HG03521 (cell line): ENCODE measurements around the gene KEAP1.

ENCODE experiments used
- ATAC-seq: cut with Tn5 transposase; IDR thresholded peaks from one replicate; pipeline ENCODE4 v1.9.1; 2021; ENCODE audit warnings: mild to moderate bottlenecking, moderate library complexity; ENCODE audit not compliant: unreplicated experiment

Gene KEAP1

DNA sequence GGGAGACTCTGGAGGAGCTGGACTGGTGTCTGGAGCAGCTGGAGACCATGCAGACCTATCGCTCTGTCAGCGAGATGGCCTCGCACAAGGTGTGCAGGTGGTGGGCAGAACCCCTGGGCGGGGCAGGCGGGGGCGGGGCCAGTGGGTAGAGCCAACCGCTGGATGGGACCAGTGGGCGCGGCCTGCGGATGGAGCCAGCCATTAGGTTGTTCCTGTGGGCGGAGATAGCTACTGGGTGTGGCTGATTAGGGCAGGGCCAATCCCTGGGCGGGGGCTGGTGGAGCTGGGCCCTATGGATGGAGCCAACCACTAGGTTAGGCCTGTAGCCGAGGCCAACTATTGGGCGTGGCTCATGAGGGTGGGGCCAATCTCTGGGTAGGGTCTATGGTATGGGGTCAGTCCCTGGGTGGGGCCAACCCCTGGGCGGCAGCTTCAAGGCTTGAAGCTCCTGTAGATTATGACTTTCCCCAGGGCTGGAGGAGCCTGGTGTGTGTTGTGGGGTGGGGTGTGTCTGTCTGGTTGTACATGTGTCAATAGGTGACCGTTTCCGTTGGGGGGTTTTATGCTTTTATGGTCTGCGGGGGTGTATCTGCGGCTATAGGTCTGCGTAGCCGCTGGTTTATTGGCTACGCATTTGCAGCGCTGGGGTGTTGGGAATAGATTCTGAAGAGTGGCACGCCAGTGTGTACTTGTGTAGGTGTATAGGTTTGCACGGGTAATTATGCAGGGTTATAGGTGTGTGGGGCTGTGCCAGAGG, 52.1 kb downstream of the KEAP1 start:
- no peak for ATAC-seq

DNA sequence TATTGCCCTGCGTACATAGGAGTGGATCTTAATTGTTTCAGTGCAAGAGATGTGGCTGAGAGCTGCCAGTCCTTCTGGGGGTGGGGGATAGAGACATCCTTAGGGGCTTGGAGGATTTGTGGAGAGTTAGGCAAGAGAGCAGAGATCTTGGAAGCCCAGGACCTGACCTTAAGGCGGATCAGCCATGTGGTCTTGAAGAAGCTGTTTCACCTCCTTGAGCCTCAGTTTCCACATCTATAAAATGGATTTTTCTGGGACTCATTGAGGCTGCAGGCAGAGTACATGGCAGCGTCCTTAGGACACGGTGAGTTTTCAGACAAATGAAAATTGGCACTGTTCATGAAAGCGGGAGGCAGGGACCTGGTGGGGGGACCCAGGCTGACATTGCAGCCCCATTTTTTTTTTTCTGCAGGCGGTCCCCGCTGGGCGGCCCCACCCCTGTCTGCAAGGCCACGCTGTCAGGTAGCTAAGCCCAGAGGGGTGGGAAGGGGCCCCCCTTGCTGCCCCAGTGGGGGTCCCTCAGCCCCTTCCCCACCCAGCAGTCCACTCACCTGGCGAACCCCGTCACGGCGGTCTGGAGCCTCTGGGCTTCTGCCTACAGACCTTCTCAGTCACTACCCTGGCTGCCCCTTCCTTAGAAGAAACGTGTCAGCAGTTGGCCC, 52.8 kb downstream of the KEAP1 start:
- no peak for ATAC-seq

DNA sequence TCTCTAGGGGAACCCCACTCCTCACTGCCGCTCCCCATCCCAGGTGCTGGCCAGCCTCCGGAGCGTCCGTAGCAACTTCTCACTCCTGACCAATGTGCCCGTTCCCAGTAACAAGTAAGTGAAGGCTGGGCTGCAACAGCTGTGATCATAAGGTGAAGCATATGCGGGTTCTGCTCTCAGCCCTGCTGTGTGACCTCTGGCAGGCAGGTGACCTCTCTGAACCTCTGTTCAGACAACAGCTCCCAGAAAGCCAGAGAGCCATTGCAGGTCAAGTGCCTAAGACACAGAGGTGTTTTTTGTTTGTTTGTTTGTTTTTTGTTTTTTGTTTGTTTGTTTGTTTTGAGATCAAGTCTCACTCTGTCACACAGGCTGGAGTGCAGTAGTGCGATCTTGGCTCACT, 54.1 kb downstream of the KEAP1 start:
- ATAC-seq, result no peak

DNA sequence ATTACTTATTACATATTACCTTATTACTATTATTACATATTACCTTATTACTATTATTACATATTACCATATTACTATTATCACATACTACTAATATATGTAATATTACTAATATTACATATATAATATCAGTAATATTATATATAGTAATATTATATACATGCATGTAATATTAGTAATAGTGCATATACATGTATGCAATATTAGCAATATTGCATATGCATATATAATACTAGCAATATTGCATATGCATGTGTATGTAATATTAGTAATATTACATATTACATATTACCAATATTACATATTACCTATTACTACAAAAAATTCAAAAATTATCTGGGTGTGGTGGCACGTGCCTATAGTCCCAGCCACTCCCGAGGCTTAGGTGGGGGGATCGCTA, 60.5 kb downstream of the KEAP1 start:
- no peak for ATAC-seq

DNA sequence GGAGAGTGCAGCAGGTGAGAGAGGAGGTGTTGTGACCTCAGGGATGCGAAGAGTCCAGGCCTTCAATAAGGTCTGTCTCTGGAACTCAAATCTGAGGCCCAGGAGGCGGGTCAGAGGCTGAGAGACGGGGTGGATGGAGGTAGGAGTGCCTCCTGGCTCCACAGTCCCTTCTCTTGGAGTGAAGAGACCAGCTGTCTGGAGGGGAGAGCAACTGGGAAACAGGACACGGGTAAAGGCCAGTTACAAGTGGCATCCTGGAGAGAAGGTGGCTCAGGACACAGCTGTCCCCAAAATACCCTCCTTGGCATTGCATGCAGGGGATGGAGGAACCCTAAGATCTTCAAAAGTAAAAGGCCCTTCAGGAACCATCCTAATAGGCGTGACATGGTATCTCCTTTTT, 63.6 kb downstream of the KEAP1 start:
- no peak for ATAC-seq
